CD4-positive, alpha-beta T cell treated with Interferon alpha-2 for 1 hour (primary cell): Measurements from ENCODE around the gene SNCG.
A peak's percentile ranks its signal among the peaks of the same experiment; 100 is the strongest.
"Not testable (repeated sequence)": the region's sequence is repeated elsewhere in the genome, so short reads cannot be mapped to it uniquely, and the experiment has no call there.

Experiments
- DNase-seq, 2 donors: peaks; one replicate each; pipeline ENCODE4 v3.0.0-alpha.2; 2020 to 2022

Gene SNCG

DNA sequence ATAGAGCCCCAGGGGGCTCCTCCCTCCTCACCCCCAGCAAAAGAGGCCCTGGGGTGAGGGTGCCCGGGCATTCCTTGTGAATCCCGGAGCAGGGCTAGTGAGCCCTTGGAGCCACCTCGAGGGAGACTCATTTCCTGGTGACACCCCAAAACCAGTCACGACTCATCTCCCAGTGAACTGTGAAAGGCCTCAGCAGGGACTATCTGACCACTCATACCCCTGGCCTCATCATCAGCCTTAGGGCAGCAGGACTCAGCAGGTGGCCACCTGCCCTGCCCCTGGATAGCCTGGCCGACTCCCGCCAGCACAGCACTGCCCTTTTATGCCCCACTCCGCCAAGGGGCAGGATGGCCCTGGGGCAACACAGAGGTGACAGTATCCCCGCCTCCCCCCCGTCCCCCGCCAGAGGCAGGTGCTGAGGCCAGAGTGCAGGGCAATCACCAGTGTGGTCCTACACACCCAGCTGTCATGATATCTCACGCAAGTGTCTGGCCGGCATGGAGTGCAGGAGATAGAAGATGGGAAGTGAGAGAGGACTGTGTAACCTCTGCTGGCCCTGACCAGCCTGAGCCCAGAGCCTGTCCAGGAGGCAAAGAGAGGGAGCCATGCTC, 3.2 kb downstream of the SNCG start:
- DNase-seq: no peak

DNA sequence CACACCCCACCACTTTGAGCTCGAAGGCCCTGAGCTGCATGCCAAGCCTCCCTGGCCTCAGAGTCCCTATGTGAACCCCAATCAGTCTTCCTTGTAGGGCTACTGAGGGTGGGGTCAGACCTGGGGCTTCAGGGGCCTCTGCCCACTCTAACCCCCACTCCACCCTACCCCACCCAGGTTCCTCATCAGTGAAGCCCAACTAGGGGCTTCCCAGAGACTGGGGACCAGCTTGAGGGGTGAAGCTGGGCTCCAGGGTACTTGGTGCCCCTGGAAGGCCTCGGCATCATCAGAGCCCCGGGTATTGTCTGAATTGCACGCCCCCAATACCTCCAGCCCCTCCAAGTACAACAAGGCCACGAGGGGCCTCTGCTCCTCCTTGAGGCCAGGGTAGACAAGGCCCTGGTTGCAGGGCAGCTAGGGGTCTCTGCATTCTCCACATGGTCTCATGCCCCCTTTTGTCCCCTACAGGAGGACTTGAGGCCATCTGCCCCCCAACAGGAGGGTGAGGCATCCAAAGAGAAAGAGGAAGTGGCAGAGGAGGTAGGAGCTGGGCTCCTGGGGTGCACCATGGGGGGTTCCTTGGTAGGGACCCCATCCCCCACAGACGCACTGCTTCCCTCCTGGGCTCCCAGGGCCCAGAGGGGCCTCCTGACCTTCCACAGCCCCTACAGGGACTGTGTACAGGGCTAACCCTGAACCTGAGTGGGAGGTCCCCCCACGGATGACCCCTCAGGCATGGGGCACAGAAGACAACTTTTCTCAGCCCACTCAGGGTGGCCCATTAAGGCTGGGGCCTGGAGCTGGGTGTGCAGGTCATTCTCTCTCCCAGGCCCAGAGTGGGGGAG, 4.0 kb downstream of the SNCG start:
- no peak for DNase-seq

DNA sequence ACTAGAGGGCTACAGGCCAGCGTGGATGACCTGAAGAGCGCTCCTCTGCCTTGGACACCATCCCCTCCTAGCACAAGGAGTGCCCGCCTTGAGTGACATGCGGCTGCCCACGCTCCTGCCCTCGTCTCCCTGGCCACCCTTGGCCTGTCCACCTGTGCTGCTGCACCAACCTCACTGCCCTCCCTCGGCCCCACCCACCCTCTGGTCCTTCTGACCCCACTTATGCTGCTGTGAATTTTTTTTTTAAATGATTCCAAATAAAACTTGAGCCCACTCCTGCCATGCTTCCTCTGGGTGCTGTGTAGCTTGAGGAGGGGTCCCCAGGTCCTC, 4.5 kb downstream of the SNCG start:
- DNase-seq: no peak

DNA sequence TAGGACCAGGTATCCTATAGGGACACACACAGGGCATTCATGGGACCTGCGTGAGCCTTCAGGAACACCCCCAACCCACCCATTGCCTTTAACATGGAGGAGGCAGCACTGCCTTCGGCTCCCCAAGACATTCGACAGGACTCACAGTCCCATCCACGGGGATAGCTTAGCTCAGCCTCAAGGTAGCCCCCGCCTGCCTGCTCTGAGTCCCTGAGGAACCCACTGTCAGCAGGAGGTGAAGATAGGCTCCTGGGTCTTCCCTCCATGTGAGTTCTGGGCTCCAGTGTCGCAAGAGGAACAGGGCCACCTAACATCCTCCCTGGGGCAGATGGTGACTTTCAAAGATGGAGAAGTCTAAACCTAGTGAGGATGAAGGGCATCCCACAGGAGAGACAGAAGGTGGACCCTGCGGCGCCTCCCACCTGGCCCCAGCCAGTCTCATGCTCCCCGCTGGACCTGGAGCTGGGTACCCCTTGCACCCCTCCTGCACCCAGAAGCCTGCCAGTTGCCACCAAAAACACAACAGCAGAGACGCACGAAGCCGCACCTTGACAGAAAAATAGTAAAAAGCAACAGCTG, 5.0 kb downstream of the SNCG start:
- DNase-seq: no peak

DNA sequence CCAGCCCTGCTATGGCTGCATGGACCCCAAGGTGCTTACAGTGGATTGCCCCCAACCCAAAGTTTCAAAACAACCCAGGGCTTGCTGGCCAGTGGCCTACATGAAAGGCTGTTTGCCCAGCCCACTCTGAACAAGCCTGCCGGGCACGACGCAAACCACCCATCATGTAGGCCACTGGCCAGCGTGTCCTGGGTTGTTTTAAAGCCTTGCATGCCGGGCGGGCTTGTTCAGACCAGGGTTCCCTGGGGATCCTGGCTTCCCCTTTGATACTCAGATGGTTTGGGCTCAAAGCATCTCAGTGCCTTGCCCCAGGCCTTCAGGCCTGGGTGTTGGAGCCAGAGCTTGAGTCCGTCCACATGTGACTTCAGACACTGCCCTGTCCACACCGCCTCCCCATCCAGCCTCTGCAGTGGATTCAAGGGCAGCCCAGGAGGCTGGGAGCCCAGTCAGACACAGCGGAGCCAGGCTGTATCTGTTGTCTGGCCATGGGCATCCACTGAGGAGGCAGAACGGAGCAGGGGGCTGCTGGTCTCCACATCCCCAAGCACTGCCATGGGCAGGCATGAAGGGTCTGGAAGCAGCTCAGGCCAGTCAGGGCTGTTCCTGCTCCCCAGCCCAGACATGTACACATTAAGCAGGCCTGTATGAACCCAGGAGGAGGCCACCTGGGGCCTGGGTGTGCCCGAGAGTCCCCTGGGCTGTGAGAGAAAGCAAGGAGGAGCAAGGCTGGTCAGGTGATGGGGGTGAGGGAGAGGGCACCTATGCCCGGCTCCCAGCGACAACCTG, 5.9 kb downstream of the SNCG start:
- no peak for DNase-seq

DNA sequence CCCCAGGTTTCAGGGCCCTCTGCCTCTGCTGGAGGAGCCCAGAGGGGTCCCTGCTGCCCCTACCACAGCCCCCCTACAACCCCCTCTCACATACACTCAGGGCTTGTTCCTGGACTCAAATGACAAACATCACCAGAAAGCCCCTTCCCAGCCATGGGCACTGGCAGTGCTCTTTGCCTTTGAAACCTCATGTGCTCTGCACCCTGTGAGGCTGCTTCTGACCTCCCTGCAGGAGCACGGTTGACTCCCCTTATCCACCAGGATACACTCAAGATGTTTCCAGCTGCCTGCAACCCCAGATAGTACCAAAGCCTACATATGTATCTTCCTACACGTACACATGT, 6.4 kb downstream of the SNCG start:
- DNase-seq: no peak

DNA sequence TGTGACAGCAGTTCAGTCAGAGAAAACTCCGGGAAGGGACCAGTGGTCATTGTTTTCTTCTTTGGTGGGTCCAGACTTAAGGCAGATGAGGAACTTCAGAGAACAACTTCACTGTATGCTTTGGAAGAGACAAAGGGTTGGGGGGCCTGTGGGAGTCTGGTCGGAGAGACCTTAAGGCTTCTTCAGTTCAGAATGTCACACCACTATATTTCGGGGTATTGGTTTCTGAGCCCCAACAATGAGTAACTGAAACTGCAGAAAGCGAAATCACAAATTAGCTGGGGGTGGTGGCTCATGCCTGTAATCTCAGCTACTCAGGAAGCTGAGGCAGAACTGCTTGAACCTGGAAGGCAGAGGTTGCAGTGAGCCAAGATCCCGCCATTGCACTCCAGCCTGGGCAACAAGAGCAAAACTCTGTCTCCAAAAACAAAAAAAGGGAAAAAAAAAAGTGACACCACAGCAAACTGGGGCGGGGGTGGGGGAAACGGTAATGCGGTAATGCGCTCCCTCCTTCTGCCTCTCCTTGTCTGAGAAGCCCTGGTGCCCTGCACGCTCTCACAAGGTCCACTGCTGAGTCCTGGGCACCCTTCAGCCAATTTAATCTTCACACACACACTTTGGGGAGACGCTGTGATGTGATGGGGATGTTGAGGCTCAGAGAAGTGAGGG, 7.7 kb downstream of the SNCG start:
- peak in 1 of 2 donors; percentile 14 for DNase-seq

DNA sequence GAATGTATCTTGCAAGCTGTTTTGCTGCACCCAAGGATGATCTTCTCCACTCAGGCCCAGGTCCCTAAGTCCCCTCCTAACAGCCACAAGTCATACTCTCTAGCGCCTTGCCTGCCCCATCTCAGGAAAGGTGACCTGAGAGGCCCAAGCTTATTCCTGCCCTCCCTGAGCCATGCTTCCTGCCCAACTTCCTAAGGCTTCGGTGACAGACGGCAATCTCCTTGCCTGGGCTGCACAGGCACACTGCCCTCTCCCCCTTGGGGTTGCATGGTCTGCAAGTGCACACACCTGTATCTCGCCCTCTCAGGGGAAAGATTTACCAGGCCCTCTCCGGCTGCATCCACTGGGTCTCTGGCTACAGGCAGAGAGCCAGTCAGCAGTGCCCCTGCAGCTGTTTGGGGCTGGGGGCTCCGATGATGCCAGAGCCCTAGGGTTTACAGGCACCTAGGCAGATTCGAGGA, 9.1 kb downstream of the SNCG start:
- DNase-seq: no peak

DNA sequence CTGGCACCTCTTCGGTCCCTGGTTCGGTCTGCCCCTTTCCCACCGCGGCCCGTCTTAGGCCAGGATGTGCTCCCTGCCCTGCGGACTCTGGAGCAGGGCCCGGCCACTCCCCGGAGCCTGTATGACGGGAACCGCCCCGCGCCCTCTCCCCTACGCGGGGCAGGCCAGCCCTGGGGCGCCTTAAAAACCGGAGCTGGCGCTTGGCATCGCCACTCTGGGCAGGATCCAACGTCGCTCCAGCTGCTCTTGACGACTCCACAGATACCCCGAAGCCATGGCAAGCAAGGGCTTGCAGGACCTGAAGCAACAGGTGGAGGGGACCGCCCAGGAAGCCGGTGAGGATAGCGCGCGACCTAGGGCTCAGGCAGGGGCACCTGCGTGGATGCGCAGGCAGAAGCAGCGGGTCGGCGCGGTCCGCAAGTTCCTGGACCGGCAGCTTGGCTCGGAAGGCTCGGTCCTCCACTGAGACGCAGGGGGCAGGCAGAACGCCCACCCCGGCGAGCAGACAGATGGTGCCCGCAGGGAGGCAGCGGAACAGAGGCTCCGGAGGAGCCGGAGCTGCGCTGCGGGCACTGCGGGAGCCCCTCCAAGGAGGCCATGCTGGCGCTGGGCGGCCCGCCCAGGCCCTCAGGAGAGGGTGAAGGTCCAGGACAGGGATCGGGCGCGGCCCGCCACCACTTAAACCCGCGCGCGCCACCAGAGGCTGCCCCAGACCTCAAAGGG, 10.0 kb downstream of the SNCG start, which contains the start of gene ADIRF:
Gene ADIRF, plus strand, starts transcription at position 212 of the 723 bp plus-strand sequence. Its CDS starts 63 bp downstream, at position 275.
- DNase-seq: peak in 1 of 2 donors; percentile 15

DNA sequence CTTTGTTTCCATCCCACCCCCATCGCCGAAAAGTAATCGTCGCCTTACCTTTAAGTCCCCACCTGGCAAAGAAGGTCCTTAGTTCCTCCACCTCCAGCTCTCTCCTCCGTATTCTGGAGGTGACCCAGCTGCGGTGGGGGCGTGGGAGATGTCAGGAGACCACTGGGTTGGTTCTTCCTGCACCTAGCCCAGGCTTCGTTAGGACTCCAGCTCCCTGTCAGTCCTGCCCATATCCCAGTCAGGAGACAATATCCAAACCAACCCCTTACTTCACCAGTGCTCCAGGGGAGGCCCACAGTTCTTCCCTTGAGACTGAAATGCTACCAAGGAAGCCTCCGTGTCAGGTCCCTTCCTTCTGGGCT, 10.6 kb downstream of the SNCG start:
- no peak for DNase-seq

DNA sequence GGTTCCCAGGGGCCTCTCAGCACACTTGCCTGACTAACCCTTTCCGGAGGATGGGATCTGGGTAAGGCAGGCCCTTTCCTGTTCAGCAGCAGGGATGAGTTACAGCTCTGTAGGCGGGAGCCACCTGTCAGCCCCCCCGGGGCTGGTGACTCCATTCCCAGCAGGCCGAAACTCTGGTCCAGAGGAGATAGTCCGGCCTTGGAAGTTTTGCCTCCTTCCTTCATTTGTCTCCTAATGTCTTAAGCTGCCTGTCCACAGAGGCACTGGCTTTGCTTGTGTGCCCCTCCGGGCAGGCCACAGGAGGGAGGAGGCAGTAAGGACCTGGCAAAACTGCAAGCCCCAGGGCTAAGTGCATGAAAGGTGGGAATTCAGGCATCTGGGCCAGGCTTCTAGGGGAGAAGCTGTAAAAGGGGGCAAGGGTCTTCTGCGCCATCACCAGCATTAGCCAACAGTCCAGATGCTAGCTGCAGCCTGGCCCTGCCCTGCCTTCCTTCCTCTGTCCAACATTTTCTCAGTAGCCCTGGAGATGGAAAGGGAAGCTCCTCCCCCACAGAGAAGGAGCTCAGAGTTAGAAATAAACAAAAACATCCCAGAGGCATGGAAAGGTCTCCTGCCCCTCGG, 11.1 kb downstream of the SNCG start:
- no peak for DNase-seq

DNA sequence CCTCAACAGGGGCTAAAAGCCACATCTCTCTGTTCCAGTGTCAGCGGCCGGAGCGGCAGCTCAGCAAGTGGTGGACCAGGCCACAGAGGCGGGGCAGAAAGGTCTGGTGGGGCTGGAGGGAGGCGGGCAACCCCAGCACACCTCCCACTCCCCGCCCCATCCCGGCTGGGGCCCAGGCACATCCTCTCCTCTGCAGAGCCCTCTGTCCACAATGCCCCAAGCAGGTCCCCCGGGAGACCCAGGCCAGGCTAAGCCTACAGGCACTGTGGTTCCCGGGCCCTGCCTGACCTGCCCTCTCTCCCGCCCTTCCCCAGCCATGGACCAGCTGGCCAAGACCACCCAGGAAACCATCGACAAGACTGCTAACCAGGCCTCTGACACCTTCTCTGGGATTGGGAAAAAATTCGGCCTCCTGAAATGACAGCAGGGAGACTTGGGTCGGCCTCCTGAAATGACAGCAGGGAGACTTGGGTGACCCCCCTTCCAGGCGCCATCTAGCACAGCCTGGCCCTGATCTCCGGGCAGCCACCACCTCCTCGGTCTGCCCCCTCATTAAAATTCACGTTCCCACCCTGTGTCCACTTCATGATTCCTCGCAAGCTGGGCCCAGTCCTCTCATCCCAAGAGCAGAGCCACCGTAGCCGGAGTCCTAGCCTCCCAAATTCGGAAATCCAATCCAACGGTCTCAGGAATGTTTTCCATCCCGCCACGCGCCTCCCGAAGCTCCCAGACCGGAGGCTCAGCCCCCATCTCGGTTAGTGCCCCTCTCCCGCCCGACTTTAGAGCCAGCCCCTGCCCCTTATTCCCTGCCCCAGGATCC, 12.0 kb downstream of the SNCG start:
- DNase-seq: peak in 1 of 2 donors; percentile 11

DNA sequence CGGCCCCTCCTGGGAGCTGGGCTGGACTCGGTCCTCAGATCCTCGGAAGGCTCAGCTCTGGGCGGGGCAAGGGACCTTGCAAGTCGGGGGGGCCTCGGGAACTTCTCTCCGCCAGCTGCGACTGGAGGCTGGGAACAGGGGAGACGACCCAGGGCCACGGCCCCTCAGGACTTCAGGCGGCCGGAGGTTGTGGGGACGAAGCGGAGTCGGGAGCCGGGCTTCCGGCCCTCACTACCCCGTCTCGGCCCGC, 12.5 kb downstream of the SNCG start:
- DNase-seq: no peak

DNA sequence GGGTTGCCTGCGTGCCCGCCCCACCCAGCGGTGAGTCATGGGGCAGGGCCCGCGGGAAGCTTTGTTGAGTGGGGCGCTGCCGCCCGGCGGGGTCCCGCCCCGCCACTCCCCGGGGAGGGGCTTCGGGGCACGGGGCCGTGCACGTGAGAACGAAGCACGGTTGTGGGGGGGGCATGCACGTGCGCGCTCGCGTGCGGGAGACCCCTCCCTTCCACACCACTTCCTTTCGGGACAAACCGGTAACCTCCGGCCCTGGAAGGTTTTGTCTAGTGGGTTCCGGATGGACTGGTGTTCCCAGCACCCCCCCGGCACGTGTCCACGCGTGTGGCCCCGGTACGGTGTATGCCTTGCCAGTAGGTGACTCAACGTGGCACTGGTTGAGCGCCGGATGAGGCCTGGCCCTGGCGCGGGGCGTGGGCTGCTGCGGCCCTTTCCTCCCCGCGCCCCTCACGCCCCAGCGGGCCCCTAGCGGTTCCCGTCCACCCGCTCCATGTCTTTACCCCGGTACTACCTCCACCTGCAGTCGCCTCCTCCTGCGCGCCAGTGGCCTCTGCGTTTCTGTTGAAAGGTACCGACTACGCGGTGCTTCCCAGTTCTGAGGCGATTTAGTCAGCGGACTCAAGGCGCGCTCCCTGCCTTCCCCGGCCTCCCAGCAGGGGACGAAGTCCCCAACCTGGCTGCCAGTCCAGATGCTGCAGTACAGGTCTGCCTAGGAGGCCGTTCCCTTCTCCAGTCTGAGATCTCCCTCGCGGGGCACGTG, 13.0 kb downstream of the SNCG start:
- DNase-seq: peak; percentile 89 to 93

DNA sequence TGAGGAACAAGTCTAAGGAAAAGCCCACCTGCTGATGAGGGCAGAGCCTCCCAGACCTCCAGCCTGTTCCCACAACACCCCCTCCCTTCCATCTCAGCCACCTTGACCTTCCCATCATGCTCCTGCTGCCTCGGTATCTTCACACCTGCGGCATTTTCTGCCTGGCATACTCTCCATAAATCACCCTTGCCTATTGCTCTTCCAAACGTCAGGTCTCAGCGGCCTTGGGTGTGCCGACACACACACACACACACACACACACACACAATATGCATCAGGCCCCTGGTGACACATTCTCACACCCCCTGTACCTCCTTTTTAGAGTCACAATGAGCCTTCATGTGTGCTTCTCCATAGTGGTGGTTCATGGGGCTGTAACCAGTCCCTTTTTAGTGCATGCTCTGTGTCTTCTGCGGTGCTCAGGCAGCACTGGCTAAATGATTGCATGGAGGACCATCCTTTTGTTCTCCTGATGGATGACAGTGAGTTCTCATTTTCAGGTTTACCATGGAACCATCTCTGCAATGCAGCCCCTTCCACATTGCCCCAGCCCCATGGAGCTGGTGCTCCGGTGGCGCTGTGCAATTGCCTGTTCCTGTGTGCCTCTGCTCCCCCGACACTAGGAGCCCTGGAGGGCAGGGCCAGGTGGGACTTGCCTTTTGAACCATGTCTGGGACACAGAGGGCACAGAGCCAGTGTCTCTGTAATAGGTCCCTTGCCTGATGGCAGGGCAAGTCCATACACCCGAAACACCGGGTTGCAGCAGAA, 14.4 kb downstream of the SNCG start:
- no peak for DNase-seq

DNA sequence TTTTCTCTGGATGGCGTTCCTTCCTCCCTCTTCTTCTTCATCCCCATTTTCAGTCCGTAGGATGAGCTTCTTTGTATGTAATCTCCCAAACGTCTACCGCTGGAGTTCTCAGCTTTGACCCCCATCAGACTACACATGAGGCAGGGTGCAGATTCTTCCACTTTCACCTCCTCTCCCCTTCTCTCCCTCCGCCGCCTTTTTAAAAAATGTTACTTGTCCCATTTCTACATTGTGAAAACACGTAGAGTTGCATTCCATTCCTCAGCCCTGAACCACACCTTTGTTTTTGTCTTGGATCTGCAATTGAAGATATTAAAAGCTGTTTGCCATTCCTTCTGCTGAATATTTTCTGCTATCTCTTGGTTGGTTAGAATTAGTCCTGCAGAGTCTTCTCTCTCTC, 16.1 kb downstream of the SNCG start:
- DNase-seq: no peak

DNA sequence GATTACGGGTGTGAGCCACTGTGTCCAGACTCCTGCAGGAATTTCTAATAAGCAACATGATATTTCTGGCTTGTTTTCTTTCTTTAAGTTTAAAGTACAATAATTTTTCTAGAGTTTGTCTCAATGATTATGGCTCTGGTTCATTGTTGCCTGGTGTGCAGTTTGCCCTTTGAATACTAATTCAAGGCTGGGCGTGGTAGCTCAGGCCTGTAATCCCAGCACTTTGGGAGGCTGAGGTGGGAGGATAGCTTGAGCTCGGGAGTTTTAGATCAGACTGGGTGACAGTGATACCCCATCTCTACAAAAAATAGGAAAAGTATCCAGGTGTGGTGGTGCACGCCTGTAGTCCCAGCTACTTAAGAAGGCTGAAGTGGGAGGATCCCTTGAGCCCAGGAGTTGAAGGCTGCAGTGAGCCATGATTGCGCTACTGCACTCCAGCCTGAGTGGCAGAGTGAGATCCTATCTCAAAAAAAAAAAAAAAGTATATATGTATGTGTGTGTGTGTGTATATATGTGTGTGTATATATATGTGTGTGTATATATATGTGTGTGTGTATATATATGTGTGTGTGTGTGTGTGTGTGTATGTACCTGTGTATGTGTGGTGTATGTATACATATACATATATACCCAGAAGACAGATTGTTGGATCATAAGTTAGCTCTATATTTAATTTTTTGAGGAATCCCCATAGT, 18.1 kb downstream of the SNCG start:
- no peak for DNase-seq

DNA sequence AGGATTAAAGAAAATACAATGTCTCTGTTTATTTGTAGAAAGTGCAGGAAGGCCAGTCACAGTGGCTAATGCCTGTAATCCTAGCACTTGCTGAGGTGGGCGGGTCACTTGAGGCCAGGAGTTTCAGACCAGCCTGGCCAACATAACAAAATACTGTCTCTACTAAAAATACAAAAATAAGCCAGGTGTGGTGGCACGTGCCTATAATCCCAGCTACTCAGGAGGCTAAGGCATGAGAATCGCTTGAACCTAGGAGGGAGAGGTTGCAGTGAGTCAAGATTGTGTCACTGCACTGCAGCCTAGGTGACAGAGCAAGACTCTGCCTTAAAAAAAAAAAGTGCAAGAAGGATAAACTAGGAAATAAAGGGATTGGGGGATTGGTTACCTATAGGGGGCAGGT, 20.1 kb downstream of the SNCG start:
- not testable (repeated sequence) for DNase-seq

DNA sequence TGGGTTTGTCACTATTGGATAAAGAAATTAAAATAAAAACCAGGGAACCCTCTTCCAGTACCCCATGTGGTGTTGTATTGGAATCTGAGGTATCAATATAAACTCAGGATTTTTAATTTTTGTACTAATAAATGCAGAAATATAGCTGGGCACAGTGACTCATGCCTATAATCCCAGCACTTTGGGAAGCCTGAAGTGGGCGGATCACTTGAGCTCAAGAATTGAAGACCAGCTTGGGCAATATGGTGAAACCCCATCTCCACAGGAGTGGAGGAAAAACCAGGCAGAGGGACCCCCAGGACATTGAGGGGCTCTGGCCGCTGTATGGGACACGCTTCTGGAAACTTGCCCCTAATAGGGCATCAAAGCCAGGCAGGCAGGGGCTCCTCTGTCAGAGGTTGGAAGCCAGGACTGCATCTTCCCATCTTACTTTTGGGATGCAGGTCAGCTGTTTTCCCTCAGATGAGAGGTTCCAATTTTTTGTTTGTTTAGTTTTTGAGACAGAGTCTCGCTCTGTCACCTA, 21.0 kb downstream of the SNCG start:
- no peak for DNase-seq
